ENCODE measurements around the gene WSB1.
"Not testable (repeated sequence)": the region's sequence is repeated elsewhere in the genome, so short reads cannot be mapped to it uniquely, and the experiment has no call there.

WSB1 gene

GRCh38 chr17:27293898-27294688 is at the start of gene WSB1:
Gene WSB1, plus strand, starts transcription at chr17:27294114. Its CDS starts 282 bp downstream, at chr17:27294396.
- DNase-seq = peak; percentile 99

- DNase-seq = no peak
These were observed 49.3 kb upstream of the WSB1 start for GRCh38 chr17:27244491-27245223.

- peak; percentile 77 for DNase-seq
These were observed 48.7 kb upstream of the WSB1 start for GRCh38 chr17:27245230-27245696.

GRCh38 chr17:27246537-27246936 is 47.4 kb upstream of the WSB1 start:
- DNase-seq = no peak

GRCh38 chr17:27247071-27247957 is 46.6 kb upstream of the WSB1 start:
- no peak for DNase-seq

- DNase-seq = no peak
These were observed 46.0 kb upstream of the WSB1 start for GRCh38 chr17:27247958-27248342.

GRCh38 chr17:27250791-27251190 is 43.1 kb upstream of the WSB1 start:
- DNase-seq = not testable (repeated sequence)

- not testable (repeated sequence) for DNase-seq
These were observed 39.1 kb upstream of the WSB1 start for GRCh38 chr17:27254802-27255201.

- DNase-seq = no peak
These were observed 37.5 kb upstream of the WSB1 start for GRCh38 chr17:27256225-27257030.

GRCh38 chr17:27257031-27257357 is 36.9 kb upstream of the WSB1 start:
- DNase-seq = no peak

- no peak for DNase-seq
These were observed 34.6 kb upstream of the WSB1 start for GRCh38 chr17:27259356-27259755.

- DNase-seq = no peak
These were observed 30.5 kb upstream of the WSB1 start for GRCh38 chr17:27263386-27263785.

- DNase-seq = no peak
These were observed 29.7 kb upstream of the WSB1 start for GRCh38 chr17:27264068-27264812.

- DNase-seq = no peak
These were observed 28.6 kb upstream of the WSB1 start for GRCh38 chr17:27265333-27265732.

- DNase-seq = no peak
These were observed 27.7 kb upstream of the WSB1 start for GRCh38 chr17:27266228-27266627.

GRCh38 chr17:27268394-27269085 is 25.4 kb upstream of the WSB1 start:
- DNase-seq = no peak

GRCh38 chr17:27269201-27269600 is 24.7 kb upstream of the WSB1 start:
- no peak for DNase-seq

GRCh38 chr17:27269974-27270373 is 23.9 kb upstream of the WSB1 start:
- DNase-seq = no peak

GRCh38 chr17:27276653-27277156 is 17.2 kb upstream of the WSB1 start:
- DNase-seq = no peak

GRCh38 chr17:27279132-27279531 is 14.8 kb upstream of the WSB1 start:
- not testable (repeated sequence) for DNase-seq

- DNase-seq = no peak
These were observed 13.4 kb upstream of the WSB1 start for GRCh38 chr17:27280527-27280926.
